Measurements from ENCODE around the gene TTC27. TPM values are rescaled to one million over a fixed set of nuclear protein-coding genes. Genes with fewer than 3 reads are reported as not detected.

Gene TTC27
- total RNA-seq, 6 experiments from 2014 or later: 6.8 to 9.5 (median 7.3) TPM

GRCh38 chr2:32611771-32612170 is 16.1 kb upstream of the TTC27 start:
- peaks cover 0 to 43% (median 16%) of the 10 kb centered on the region in 4 donors for H3K36me3 ChIP-seq
- no peak overlapping the region for H3K27ac ChIP-seq
- WGBS (ENCODE audit: insufficient coverage, low coverage, low lambda C conversion rate, missing lambda C conversion rate): 89% methylated on average over 1 of the region's 1 CpG

GRCh38 chr2:32614084-32614483 is 13.8 kb upstream of the TTC27 start:
- ATAC-seq (peak; percentile 32 to 61 (median 43)), DNase-seq (no peak)
- peaks cover 0 to 54% (median 6%) of the 10 kb centered on the region in 4 donors for H3K36me3 ChIP-seq
- H3K4me3 ChIP-seq: no peak overlapping the region
- H3K9me3 ChIP-seq: no peaks in the 10 kb centered on the region
- intact Hi-C loops (cut with DNase I): no loop called here
- H3K27ac ChIP-seq: no peak overlapping the region
- H3K27me3 ChIP-seq: no peaks in the 10 kb centered on the region
- no peaks in the 10 kb centered on the region for H3K4me1 ChIP-seq
- TF ChIP-seq CTCF (IDR thresholded peaks at IDR 0.05): no peak
- no peak for TF ChIP-seq POLR2A (IDR thresholded peaks at IDR 0.05)
- WGBS (ENCODE audit: insufficient coverage, low coverage, low lambda C conversion rate, missing lambda C conversion rate): 100% methylated on average over 1 of the region's 1 CpG

More at GRCh38 chr2:32611771-32612170, 16.1 kb upstream of the TTC27 start:
- no peaks in the 10 kb centered on the region for H3K4me1 ChIP-seq
- no peak for ATAC-seq
- TF ChIP-seq POLR2A (IDR thresholded peaks at IDR 0.05): no peak
- no peaks in the 10 kb centered on the region for H3K9me3 ChIP-seq
- H3K4me3 ChIP-seq: no peak overlapping the region
- DNase-seq: no peak
- intact Hi-C loops (cut with DNase I): no loop called here
- no peaks in the 10 kb centered on the region for H3K27me3 ChIP-seq

- intact Hi-C loops (cut with DNase I): no loop called here
- H3K27ac ChIP-seq: no peak overlapping the region
- H3K27me3 ChIP-seq: no peaks in the 10 kb centered on the region
- no peak for DNase-seq
- H3K4me1 ChIP-seq: peaks cover 0 to 6% (median 3%) of the 10 kb centered on the region in 4 donors
- H3K9me3 ChIP-seq: no peaks in the 10 kb centered on the region
- ATAC-seq: peak; percentile 14 to 26 (median 24)
- no peak for TF ChIP-seq CTCF (IDR thresholded peaks at IDR 0.05)
- no peak for TF ChIP-seq POLR2A (IDR thresholded peaks at IDR 0.05)
- 66% methylated on average over 4 of the region's 5 CpGs for WGBS (ENCODE audit: insufficient coverage, low coverage, low lambda C conversion rate, missing lambda C conversion rate)
- no peak overlapping the region for H3K4me3 ChIP-seq
- H3K36me3 ChIP-seq: peaks cover 0 to 44% (median 2%) of the 10 kb centered on the region in 4 donors
Observed at GRCh38 chr2:32617599-32618189, 10.2 kb upstream of the TTC27 start.

GRCh38 chr2:32622570-32623310 is 5.1 kb upstream of the TTC27 start:
- intact Hi-C loops (cut with DNase I): no loop called here
- WGBS (ENCODE audit: insufficient coverage, low coverage, low lambda C conversion rate, missing lambda C conversion rate): 33% methylated on average over 2 of the region's 2 CpGs
- Histone ChIP-seq H3K9me3 (no peaks in the 10 kb centered on the region), H3K27ac (no peak overlapping the region), H3K4me1 (peaks cover 0 to 7% (median 3%) of the 10 kb centered on the region in 4 donors), H3K36me3 (peaks cover 0 to 20% (median 0%) of the 10 kb centered on the region in 4 donors), H3K4me3 (no peak overlapping the region), H3K27me3 (no peaks in the 10 kb centered on the region)
- no peak for DNase-seq
- TF ChIP-seq POLR2A (IDR thresholded peaks at IDR 0.05) (no peak), CTCF (IDR thresholded peaks at IDR 0.05) (no peak)
- peak in 3 of 4 donors; percentile 7 to 12 (median 11) for ATAC-seq

- H3K4me3 ChIP-seq: no peak overlapping the region
- ATAC-seq: no peak
- intact Hi-C loops (cut with DNase I): no loop called here
- peaks cover 0 to 14% (median 0%) of the 10 kb centered on the region in 4 donors for H3K36me3 ChIP-seq
- no peaks in the 10 kb centered on the region for H3K9me3 ChIP-seq
- DNase-seq: no peak
- TF ChIP-seq POLR2A (IDR thresholded peaks at IDR 0.05): no peak
- no peak for TF ChIP-seq CTCF (IDR thresholded peaks at IDR 0.05)
- H3K27me3 ChIP-seq: no peaks in the 10 kb centered on the region
- H3K4me1 ChIP-seq: peaks cover 0 to 7% (median 3%) of the 10 kb centered on the region in 4 donors
- 77% methylated on average over 6 of the region's 6 CpGs for WGBS (ENCODE audit: insufficient coverage, low coverage, low lambda C conversion rate, missing lambda C conversion rate)
- no peak overlapping the region for H3K27ac ChIP-seq
Observed at GRCh38 chr2:32623311-32623706, 4.5 kb upstream of the TTC27 start.

All from right lobe of liver (tissue), 6 donors.